Dendritic cell treated with granulocyte-macrophage colony-stimulating factor and Interleukin-4, amounts not matched to agents 40 ng/mL and 50 ng/mL, for 4 days (primary cell): ENCODE results near the gene POU5F1.
"Not testable (repeated sequence)": the region's sequence is repeated elsewhere in the genome, so short reads cannot be mapped to it uniquely, and the experiment has no call there.

Source experiments
- H3K27ac Mint-ChIP-seq: one replicate; pipeline ENCODE4 v1.8.0; 2022; ENCODE audit warnings: mild to moderate bottlenecking, mixed read lengths
- H3K27me3 Mint-ChIP-seq: one replicate; pipeline ENCODE4 v1.8.0; 2022; ENCODE audit warnings: mild to moderate bottlenecking, mixed read lengths
- H3K36me3 Mint-ChIP-seq: one replicate; pipeline ENCODE4 v1.8.0; 2022; ENCODE audit warnings: low read depth, mixed read lengths
- H3K4me1 Mint-ChIP-seq: one replicate; pipeline ENCODE4 v1.8.0; 2022; ENCODE audit warnings: low read depth, mixed read lengths
- H3K4me3 Mint-ChIP-seq: one replicate; pipeline ENCODE4 v1.8.0; 2022; ENCODE audit warnings: mild to moderate bottlenecking, moderate library complexity, mixed read lengths
- H3K9me3 Mint-ChIP-seq: one replicate; pipeline ENCODE4 v1.8.0; 2022; ENCODE audit warnings: mixed read lengths
- intact Hi-C: fragments of 100-400 bp; cut with micrococcal nuclease; formaldehyde crosslinking; loops from one replicate; pipeline ENCODE4 v1.15.0; 2022

POU5F1 gene

DNA sequence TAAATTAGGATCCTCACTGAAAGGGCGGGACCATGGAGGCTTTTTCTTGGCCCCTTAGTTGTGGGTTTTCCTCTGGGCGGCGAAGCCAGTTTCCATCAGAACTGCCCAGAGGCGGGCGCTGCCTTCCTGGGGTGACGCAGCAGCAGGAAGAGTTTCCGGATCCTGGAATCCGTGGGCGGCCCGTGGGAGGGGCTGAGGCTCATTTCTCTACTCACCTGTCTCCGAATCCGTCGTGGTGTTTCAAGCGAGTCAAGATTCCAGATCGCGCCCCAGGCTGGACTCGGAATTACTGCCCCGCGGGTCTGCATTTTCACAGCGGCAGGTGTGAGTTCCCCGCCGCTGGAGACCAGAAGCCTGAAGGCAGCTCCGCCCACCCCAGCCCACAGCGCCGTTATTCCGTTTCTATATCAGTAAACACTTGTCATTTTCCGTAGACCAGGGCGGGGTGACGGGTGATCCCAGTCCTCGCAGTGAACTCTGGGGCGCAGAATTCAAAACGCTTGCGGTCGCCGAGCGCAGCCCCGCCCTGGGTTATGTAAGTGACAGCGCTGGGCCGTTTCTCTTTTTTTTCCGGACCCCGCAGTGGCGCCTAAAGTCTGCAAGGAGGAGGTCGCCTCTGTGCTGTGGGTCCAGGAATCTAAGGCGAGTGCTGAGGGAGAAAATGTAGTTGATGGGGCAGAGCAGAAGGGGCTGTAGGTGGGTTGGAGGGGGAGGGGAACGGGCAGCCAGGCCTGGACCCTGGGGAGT, 27.2 kb upstream of the POU5F1 start:
- peak overlapping the region; percentile 97 for H3K27ac Mint-ChIP-seq
- peaks cover 25% of the 10 kb centered on the region for H3K36me3 Mint-ChIP-seq
- intact Hi-C loops, result loop anchor here (1.0 to 10.0 kb wide), 3 partner anchors 75 to 247 kb away; partner anchors contain the start of gene HLA-C
- peaks cover 55% of the 10 kb centered on the region for H3K4me1 Mint-ChIP-seq
- peak overlapping the region; percentile 90 for H3K4me3 Mint-ChIP-seq
- H3K9me3 Mint-ChIP-seq, result peaks cover 9% of the 10 kb centered on the region
- no peaks in the 10 kb centered on the region for H3K27me3 Mint-ChIP-seq

DNA sequence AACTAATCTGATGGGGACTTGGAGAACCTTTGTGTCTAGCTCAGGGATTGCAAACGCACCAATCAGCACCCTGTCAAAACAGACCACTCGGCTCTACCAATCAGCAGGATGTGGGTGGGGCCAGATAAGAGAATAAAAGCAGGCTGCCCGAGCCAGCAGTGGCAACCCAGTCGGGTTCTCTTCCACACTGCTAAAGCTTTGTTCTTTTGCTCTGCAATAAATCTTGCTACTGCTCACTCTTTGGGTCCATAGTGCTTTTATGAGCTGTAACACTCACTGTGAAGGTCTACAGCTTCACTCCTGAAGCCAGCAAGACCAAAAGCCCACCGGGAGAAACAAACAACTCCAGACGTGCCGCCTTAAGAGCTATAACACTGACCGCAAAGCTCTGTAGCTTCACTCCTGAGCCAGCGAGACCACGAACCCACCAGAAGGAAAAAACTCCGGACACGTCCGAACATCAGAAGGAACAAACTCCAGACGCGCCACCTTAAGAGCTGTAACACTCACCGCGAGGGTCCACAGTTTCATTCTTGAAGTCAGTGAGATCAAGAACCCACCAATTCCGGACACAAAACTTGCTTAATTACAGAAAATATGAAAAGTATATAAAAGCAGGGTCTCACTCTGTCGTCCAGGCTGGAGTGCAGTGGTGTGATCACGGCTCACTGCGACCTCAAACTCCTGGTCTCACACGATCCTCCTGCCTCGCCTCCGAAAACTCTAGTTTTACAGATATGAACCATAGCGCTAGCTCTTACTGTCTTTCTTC, 26.0 kb upstream of the POU5F1 start:
- Mint-ChIP-seq H3K4me1 (peaks cover 42% of the 10 kb centered on the region), H3K27ac (peak overlapping the region; percentile 97), H3K4me3 (peak overlapping the region; percentile 90), H3K36me3 (peaks cover 19% of the 10 kb centered on the region)
- intact Hi-C loops, result loop anchor here (1.0 to 10.0 kb wide), 2 partner anchors 171 to 248 kb away; no protein-coding TSS in a partner anchor
- not testable (repeated sequence) for H3K9me3 Mint-ChIP-seq, H3K27me3 Mint-ChIP-seq

DNA sequence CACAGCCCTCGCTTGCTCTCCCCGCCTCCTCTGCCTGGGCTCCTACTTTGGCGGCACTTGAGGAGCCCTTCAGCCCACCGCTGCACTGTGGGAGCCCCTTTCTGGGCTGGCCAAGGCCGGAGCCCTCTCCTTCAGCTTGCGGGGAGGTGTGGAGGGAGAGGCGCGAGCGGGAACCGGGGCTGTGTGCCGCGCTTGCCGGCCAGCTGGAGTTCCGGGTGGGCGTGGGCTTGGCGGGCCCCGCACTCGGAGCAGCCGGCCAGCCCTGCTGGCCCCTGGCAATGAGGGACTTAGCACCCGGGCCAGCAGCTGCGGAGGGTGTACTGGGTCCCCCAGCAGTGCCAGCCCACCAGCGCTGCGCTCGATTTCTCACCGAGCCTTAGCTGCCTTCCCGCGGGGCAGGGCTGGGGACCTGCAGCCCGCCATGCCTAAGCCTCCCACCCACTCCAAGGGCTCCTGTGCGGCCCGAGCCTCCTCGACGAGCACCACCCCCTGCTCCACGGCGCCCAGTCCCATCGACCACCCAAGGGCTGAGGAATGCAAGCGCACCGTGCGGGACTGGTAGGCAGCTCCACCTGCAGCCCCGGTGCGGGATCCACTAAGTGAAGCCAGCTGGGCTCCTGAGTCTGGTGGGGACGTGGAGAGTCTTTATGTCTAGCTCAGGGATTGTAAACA, 25.0 kb upstream of the POU5F1 start:
- H3K9me3 Mint-ChIP-seq, H3K4me3 Mint-ChIP-seq, H3K27me3 Mint-ChIP-seq, H3K27ac Mint-ChIP-seq: not testable (repeated sequence)
- Mint-ChIP-seq H3K4me1 (peaks cover 36% of the 10 kb centered on the region), H3K36me3 (peaks cover 12% of the 10 kb centered on the region)
- intact Hi-C loops, result loop anchor here (10.0 kb wide), 1 partner anchor 249 kb away; no protein-coding TSS in a partner anchor

DNA sequence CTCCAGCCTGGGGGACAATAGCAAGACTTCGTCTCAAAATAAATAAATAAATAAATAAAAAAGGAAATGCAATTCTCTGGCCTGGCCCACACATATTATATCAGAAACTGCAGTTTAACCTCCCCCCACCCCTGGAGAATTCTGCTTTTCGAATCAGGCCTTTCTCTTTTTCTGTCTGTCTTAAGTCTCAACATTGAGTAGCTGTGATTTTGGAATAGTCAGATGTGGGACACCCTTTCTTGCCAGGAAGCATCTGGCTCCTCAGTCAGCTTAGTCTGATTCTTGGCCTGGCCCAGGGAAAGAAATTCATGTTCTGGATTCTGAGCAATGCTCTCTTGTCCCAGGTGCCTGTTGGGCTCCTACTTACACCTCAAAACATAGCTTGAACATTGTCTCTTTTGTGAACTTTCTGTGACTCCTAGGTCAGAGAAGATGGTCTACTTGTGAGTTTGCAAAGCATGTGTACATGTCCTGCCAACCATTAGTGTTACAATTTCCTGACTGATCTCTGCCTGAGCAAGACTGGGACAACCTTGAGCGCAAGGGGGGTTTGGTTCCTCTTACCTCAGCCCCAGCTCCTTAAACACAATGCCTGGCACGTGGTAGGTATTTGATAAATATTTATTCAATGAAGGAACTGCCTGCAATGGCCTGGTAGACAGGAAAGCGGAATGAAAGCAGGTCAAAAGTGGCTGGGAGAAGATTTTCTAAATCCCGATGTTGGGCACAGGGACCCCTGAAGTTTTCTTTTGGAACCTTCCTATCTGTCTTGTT, 23.8 kb upstream of the POU5F1 start:
- no peak overlapping the region for H3K27ac Mint-ChIP-seq
- no peaks in the 10 kb centered on the region for H3K27me3 Mint-ChIP-seq
- H3K4me1 Mint-ChIP-seq, result peaks cover 25% of the 10 kb centered on the region
- no peaks in the 10 kb centered on the region for H3K9me3 Mint-ChIP-seq
- H3K4me3 Mint-ChIP-seq, result no peak overlapping the region
- intact Hi-C loops, result loop anchor here (10.0 kb wide), 1 partner anchor 251 kb away; no protein-coding TSS in a partner anchor
- H3K36me3 Mint-ChIP-seq, result peaks cover 12% of the 10 kb centered on the region

DNA sequence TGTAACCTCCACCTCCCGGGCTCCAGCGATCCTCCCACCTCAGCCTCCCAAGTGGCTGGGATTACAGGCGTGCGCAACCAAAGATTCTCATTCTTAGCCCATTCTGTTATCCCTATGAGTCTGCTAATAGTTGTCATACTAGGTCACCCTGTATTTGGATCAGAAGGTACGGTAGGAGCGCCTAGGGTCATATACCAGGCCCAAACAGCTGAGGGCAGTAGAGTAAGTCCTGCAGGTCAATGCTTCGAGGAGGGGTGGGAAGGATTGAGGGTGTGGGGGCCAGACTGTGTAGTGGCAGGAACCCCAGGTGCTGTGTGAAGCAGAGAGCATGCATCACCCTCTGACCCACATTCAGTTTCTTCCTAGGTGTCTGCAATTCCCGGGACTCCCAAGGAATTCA, 22.7 kb upstream of the POU5F1 start:
- intact Hi-C loops, result loop anchor here (10.0 kb wide), 1 partner anchor 252 kb away; no protein-coding TSS in a partner anchor
- Mint-ChIP-seq H3K9me3 (no peaks in the 10 kb centered on the region), H3K4me1 (peaks cover 18% of the 10 kb centered on the region), H3K36me3 (peaks cover 12% of the 10 kb centered on the region), H3K4me3 (no peak overlapping the region), H3K27ac (no peak overlapping the region), H3K27me3 (no peaks in the 10 kb centered on the region)

DNA sequence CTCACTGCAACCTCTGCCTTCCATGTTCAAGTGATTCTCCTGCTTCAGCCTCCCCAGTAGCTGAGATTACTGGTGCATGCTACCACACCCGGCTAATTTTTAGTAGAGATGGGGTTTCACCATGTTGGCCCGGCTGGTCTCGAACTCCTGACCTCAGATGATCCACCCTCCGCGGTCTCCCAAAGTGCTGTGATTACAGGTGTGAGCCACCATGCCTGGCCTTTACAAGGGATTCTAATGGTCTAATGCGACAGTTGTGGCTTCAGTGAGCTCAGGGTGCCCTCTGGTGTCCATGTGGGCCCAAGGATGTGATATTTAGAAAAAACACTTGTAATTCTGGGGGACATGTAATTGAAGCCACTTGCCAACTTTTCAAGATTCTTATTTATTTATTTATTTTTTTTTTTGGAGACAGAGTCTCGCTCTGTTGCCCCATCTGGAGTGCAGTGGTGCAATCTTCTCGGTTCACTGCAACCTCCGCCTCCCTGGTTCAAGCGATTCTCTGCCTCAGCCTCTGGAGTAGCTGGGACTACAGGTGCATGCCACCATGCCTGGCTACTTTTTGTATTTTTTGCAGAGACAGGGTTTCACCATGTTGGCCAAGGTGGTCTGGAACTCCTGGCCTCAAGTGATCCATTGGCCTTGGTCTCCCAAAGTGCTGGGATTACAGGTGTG, 22.1 kb upstream of the POU5F1 start:
- not testable (repeated sequence) for H3K27me3 Mint-ChIP-seq, H3K4me3 Mint-ChIP-seq, H3K9me3 Mint-ChIP-seq, H3K27ac Mint-ChIP-seq, H3K36me3 Mint-ChIP-seq
- H3K4me1 Mint-ChIP-seq, result peaks cover 18% of the 10 kb centered on the region
- intact Hi-C loops, result loop anchor here (1.0 to 10.0 kb wide), 2 partner anchors 55 to 252 kb away; no protein-coding TSS in a partner anchor

DNA sequence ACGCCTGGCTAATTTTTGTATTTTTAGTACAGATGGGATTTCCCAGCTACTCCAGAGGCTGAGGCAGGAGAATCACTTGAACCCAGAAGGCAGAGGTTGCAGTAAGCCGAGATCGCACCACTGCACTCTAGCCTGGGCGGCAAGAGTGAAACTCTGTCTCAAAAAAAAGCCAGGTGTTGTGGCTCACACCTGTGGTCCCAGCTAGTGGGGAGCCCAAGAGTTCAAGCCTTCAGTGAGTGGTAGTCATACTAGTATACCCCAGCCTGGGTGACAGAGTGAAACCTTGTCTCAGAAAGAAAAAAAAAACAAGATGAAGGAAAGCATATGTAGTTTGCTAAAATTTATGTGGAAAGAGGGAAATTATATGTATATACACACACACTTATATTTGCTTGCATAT, 20.0 kb upstream of the POU5F1 start:
- Mint-ChIP-seq H3K27ac (no peak overlapping the region), H3K9me3 (no peaks in the 10 kb centered on the region), H3K4me1 (peaks cover 26% of the 10 kb centered on the region), H3K27me3 (no peaks in the 10 kb centered on the region), H3K36me3 (no peaks in the 10 kb centered on the region), H3K4me3 (no peak overlapping the region)
- intact Hi-C loops, result loop anchor here (10.0 kb wide), 1 partner anchor 254 kb away; no protein-coding TSS in a partner anchor

DNA sequence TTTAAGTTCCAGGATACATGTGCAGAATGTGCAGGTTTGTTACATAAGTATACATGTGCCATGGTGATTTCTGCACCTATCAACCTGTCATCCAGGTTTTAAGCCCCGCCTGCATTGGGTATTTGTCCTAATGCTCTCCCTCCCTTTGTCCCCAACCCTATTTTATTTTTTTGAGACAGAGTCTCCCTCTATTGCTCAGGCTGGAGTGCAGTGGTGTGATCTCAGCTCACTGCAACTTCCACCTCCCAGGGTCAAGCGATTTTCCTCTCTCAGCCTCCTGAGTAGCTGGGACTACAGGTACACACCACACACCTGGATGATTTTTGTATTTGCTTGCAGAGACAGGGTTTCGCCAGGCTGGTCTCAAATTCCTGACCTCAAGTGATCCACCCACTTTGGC, 18.7 kb upstream of the POU5F1 start:
- peaks cover 24% of the 10 kb centered on the region for H3K4me1 Mint-ChIP-seq
- H3K27me3 Mint-ChIP-seq, H3K9me3 Mint-ChIP-seq, H3K36me3 Mint-ChIP-seq, intact Hi-C loops, H3K27ac Mint-ChIP-seq, H3K4me3 Mint-ChIP-seq: not testable (repeated sequence)

DNA sequence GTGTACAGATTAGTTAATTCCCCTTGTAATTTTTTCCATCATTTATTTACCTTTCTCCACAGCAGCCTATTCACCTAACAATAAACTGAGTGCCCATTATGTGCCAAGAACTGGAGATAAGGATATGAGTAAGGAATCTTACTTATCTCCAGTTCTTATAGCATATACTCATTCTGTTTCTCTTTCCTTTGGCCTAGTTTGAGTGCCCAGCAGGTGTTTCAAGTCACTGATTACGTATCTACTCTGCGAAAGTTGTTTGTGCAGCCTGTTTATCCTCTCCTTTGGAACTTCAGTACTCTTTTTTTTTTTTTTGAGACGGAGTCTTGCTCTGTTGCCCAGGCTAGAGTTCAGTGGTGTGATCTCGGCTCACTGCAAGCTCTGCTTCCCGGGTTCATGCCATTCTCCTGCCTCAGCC, 17.3 kb upstream of the POU5F1 start:
- Mint-ChIP-seq H3K27ac (no peak overlapping the region), H3K4me1 (peaks cover 20% of the 10 kb centered on the region), H3K36me3 (no peaks in the 10 kb centered on the region), H3K27me3 (no peaks in the 10 kb centered on the region), H3K4me3 (no peak overlapping the region), H3K9me3 (no peaks in the 10 kb centered on the region)
- intact Hi-C loops, result no loop called here

DNA sequence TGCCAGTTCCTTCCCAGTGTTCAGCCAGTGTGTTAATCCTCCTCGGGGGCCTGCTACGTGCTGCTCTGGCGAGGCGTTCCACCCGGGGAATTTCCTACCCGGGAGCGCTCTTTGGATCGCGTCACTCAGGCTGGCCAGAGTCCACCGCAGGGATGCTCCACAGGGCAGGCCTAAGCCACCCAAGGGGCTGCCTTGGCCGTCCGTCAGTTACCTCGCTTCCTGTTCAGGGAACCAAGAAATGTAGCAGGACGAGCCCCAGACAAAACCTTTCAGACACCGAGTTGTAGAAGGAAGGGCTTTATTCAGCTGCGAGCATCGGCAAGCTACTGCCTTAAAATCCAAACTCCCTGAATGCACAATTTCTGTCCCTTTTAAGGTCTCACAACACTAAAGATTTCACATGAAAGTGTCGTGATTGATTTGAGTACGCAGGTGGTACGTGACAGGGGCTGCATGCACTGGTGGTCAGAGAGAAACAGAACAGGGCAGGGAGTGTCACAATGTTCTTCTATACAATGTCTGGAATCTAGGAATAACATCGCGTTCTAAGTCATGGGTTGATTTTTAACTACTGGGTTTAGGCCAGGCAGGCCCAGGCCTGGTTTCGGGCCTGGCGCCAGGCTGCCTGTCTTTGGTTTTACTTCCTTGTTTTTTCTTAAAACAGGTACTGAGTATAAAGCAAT, 15.7 kb upstream of the POU5F1 start:
- no peaks in the 10 kb centered on the region for H3K36me3 Mint-ChIP-seq

DNA sequence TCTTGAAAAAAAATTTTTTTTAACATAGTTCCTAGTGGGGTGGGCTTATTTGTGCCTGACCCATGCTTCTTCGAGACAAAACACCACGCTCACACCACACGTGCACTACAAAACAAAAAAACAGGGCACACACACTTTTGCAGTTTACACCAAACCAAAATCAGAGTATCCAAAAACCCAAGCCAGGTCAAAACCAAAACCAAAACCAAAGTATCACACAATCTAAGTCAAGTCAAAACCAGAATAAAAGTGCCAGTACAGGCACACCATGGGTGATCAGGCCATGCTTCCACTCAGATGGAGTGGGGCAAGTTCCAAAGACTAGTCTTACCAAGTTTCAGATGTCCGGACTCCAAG, 15.2 kb upstream of the POU5F1 start:
- Mint-ChIP-seq H3K27ac (peak overlapping the region; percentile 91), H3K4me1 (peaks cover 20% of the 10 kb centered on the region)
- intact Hi-C loops, H3K27me3 Mint-ChIP-seq, H3K4me3 Mint-ChIP-seq, H3K9me3 Mint-ChIP-seq, H3K36me3 Mint-ChIP-seq: not testable (repeated sequence)

More for the DNA sequence above, 15.7 kb upstream of the POU5F1 start:
- intact Hi-C loops, result no loop called here
- H3K27ac Mint-ChIP-seq, result peak overlapping the region; percentile 91
- peaks cover 20% of the 10 kb centered on the region for H3K4me1 Mint-ChIP-seq
- H3K9me3 Mint-ChIP-seq, result no peaks in the 10 kb centered on the region
- H3K4me3 Mint-ChIP-seq, result no peak overlapping the region
- H3K27me3 Mint-ChIP-seq, result no peaks in the 10 kb centered on the region

DNA sequence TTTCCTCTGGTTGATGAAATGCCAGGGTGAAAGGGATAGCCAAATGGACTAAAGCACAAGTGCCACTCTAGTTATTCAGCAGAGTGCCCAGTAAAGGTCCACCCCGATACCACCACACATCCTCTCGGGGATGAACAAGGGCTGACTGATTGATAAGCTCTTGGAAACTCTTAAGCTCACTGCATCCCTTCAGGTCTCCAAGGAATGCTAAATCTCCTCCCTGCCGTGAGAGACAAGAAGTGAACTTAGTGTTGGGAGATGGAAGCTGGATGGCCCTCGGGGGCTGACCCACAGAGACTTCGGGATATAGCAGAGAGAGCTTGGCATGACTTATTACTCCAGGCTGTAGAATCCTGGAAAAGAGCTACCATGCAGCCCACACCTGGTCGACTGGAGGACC, 13.4 kb upstream of the POU5F1 start:
- intact Hi-C loops, result not testable (repeated sequence)

More for the DNA sequence above, 13.4 kb upstream of the POU5F1 start:
- H3K4me3 Mint-ChIP-seq, H3K27ac Mint-ChIP-seq, H3K36me3 Mint-ChIP-seq, H3K27me3 Mint-ChIP-seq, H3K9me3 Mint-ChIP-seq: not testable (repeated sequence)
- peaks cover 30% of the 10 kb centered on the region for H3K4me1 Mint-ChIP-seq
